ENCODE data around the gene NR2C2. TPM values are rescaled to one million over a fixed set of nuclear protein-coding genes. Genes with fewer than 3 reads are reported as not detected.
A peak's percentile ranks its signal among the peaks of the same experiment; 100 is the strongest.

NR2C2 gene
- total and polyA plus RNA-seq, 8 donors: 5.0 to 73.6 (median 15.5) TPM

GRCh38 chr3:15038306-15038705 is 90.9 kb downstream of the NR2C2 start:
- no peak for TF ChIP-seq CTCF (IDR thresholded peaks at IDR 0.05)
- TF ChIP-seq EP300 (IDR thresholded peaks at IDR 0.05): no peak
- no peak for TF ChIP-seq POLR2AphosphoS5 (IDR thresholded peaks at IDR 0.05)
- Histone ChIP-seq H3K27me3 (no peaks in the 10 kb centered on the region), H3K4me3 (no peak overlapping the region), H3K9me3 (no peaks in the 10 kb centered on the region), H3K36me3 (peaks cover 57 to 100% (median 100%) of the 10 kb centered on the region in 4 donors), H3K27ac (no peak overlapping the region), H3K4me1 (no peaks in the 10 kb centered on the region)
- intact Hi-C loops (cut with DNase I; ENCODE audit: low total_unique reads): no loop called here
- WGBS, 5 donors: 80 to 83% (median 82%) methylated on average over 6 of the region's 6 CpGs
- DNase-seq: no peak

GRCh38 chr3:15040844-15041243 is 93.5 kb downstream of the NR2C2 start:
- Histone ChIP-seq H3K9me3 (no peaks in the 10 kb centered on the region), H3K27me3 (no peaks in the 10 kb centered on the region), H3K4me3 (no peak overlapping the region), H3K27ac (no peak overlapping the region), H3K36me3 (peaks cover 53 to 100% (median 100%) of the 10 kb centered on the region in 4 donors), H3K4me1 (no peaks in the 10 kb centered on the region)
- intact Hi-C loops (cut with DNase I; ENCODE audit: low total_unique reads): no loop called here
- TF ChIP-seq EP300 (IDR thresholded peaks at IDR 0.05): no peak
- TF ChIP-seq POLR2A (IDR thresholded peaks at IDR 0.05): no peak
- no peak for TF ChIP-seq POLR2AphosphoS5 (IDR thresholded peaks at IDR 0.05)
- TF ChIP-seq CTCF (IDR thresholded peaks at IDR 0.05): no peak
- WGBS, 5 donors: 72 to 86% (median 79%) methylated on average over 3 of the region's 3 CpGs
- no peak for DNase-seq

GRCh38 chr3:15041950-15042349 is 94.6 kb downstream of the NR2C2 start:
- Histone ChIP-seq H3K4me3 (no peak overlapping the region), H3K9me3 (no peaks in the 10 kb centered on the region), H3K27ac (no peak overlapping the region), H3K27me3 (no peaks in the 10 kb centered on the region), H3K4me1 (no peaks in the 10 kb centered on the region), H3K36me3 (peaks cover 55 to 100% (median 100%) of the 10 kb centered on the region in 4 donors)
- TF ChIP-seq POLR2A (IDR thresholded peaks at IDR 0.05): no peak
- no peak for TF ChIP-seq EP300 (IDR thresholded peaks at IDR 0.05)
- no peak for TF ChIP-seq POLR2AphosphoS5 (IDR thresholded peaks at IDR 0.05)
- no peak for TF ChIP-seq CTCF (IDR thresholded peaks at IDR 0.05)
- WGBS, 5 donors: 60 to 81% (median 65%) methylated on average over 3 of the region's 3 CpGs
- peak in 1 of 2 donors; percentile 54 for DNase-seq
- intact Hi-C loops (cut with DNase I; ENCODE audit: low total_unique reads): no loop called here

GRCh38 chr3:15042936-15043335 is 95.6 kb downstream of the NR2C2 start:
- no peak for DNase-seq
- intact Hi-C loops (cut with DNase I; ENCODE audit: low total_unique reads): no loop called here
- Histone ChIP-seq H3K27ac (no peak overlapping the region), H3K4me1 (no peaks in the 10 kb centered on the region), H3K4me3 (no peak overlapping the region), H3K36me3 (peaks cover 53 to 100% (median 100%) of the 10 kb centered on the region in 4 donors), H3K27me3 (no peaks in the 10 kb centered on the region), H3K9me3 (no peaks in the 10 kb centered on the region)
- 41 to 59% (median 50%) methylated on average over 3 of the region's 3 CpGs for WGBS, 5 donors
- no peak for TF ChIP-seq POLR2AphosphoS5 (IDR thresholded peaks at IDR 0.05)
- TF ChIP-seq EP300 (IDR thresholded peaks at IDR 0.05): no peak
- TF ChIP-seq CTCF (IDR thresholded peaks at IDR 0.05): no peak
- TF ChIP-seq POLR2A (IDR thresholded peaks at IDR 0.05): no peak
